UCSD-AML1 (cell line): Measurements from ENCODE around the gene THYN1.

Experiments used
- DNase-seq: peaks from one replicate; lab custom pipeline; 2025; ENCODE audit not compliant: unreplicated experiment; lab: John Stamatoyannopoulos, UW

Gene THYN1

DNA sequence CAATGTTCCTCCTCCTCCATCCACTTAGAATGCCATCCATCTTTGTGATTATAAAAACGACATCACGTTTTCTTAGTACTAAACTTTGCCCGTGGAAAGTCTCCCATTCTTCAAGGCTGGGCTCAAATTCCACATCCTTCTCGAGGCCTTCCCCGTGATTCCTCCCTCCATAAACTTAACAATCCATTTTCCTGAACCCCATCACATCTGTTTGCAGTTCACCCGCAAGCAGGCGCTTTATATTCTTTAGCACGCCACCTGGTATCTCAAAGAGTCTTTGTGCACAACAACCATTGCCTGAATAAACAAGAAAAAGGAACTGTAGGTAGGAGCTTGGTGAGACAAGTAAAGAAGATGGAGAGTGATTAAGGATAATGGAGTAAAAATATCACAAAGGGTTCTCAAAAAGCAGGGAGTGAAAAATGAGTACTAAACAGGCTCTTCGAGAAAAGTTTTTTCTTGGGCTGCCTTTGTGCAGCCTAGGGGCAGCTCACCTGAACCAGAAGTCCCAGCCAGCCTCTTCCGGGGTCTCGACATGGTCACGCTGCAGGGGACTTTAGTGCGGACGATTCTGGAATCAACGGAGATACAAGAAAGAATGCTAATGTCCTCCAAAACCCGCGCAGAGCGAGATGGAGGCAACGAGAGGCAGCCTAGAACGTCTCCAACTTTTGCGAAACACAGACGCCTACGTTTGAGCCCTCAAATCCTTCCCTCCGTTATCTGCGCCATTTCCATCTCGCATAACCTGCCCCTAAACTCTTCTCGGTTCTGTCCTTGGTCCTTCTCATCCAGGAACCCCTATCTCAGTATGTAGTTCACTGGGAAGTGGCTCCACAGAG is 585 bp downstream of the THYN1 start:
- peak; percentile 56 for DNase-seq

GRCh38 chr11:134250675-134251074 is 2.5 kb downstream of the THYN1 start:
- no peak for DNase-seq

DNA sequence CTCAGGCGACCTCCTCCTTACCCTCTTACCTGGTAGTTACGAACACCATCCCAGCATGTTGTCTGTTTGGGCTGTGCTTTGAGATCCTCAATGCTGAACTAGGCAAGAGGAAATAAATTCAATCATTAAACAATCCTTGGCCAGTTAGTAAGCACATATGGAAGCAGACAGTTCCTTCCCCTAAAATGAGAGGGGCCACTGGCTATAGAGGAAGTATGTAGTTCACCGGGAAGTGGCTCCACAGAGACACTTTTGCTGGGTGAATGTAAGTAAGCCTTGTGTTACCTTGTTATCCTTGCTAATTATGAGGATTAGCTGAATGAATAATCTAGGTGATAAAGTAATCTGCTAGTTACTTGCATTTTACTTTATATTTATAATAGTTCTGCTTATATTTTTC is 2.9 kb downstream of the THYN1 start:
- no peak for DNase-seq

GRCh38 chr11:134248910-134249480 is 4.2 kb downstream of the THYN1 start:
- DNase-seq: no peak

DNA sequence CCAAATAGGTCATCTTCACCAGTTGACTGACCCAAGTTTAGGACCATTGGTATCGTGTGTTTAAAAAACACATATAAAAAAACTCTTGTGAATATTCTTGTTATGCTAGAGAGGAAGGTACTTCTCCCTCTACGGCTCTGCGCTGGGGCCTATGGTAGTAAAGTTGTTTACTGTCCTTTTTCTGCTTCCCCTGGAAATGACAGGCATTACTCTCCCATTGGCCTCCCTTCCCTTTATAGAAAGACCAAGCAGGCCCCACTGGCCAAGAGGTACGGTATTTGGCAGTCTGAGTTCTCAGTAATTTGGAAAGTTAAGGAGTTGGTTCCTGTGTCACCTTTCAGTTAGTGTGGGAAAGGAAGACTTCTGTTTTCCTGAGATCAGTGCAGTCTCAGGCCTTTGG is 6.5 kb downstream of the THYN1 start:
- DNase-seq: no peak

DNA sequence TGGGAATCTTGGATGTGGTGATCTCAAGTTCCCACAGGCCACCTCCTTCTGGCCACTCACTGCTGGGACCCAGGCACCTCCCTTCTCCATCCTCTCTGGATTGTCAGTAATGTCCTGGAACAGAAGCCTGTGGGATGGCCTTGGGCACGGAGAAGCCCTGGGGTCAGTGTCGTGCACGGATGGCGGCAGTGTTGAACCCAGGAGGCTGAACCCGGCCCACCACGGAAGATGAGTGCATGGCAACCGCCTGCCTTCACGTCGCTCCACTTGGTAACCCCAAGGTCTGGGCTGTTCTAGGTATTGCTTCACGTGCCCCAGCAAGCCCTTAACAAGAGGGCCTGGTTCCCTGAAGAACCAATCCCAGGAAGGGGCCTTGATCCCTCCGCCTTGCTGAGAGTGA is 7.1 kb downstream of the THYN1 start:
- DNase-seq: no peak

- DNase-seq: no peak
These were observed 7.7 kb downstream of the THYN1 start for GRCh38 chr11:134245434-134245833.

GRCh38 chr11:134244593-134244992 is 8.6 kb downstream of the THYN1 start:
- DNase-seq: peak; percentile 28

- no peak for DNase-seq
These were observed 9.2 kb downstream of the THYN1 start for GRCh38 chr11:134243913-134244312.

GRCh38 chr11:134242376-134242775 is 10.8 kb downstream of the THYN1 start:
- DNase-seq: no peak

- DNase-seq: no peak
These were observed 12.6 kb downstream of the THYN1 start for GRCh38 chr11:134240592-134240991.

DNA sequence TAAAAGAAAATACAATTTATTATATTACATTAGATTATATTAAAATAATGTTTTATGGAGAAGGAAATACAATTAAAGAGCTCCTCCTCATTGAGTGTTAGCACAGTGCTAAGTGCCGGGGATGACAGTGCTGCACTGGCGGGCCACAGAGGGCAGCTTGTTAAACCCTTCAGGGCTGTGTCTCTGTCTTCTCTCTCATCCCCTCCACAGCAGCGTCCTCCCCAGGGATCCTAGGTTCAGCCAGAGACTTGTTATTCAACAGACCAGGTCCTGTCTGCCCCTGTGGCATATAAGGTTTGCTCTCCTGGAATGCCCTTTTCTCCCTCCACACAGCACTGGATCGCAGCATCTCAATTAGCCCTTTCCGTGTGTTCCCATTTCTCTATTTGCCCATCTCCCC is 14.2 kb downstream of the THYN1 start:
- DNase-seq: no peak

GRCh38 chr11:134237557-134237922 is 15.6 kb downstream of the THYN1 start:
- no peak for DNase-seq

DNA sequence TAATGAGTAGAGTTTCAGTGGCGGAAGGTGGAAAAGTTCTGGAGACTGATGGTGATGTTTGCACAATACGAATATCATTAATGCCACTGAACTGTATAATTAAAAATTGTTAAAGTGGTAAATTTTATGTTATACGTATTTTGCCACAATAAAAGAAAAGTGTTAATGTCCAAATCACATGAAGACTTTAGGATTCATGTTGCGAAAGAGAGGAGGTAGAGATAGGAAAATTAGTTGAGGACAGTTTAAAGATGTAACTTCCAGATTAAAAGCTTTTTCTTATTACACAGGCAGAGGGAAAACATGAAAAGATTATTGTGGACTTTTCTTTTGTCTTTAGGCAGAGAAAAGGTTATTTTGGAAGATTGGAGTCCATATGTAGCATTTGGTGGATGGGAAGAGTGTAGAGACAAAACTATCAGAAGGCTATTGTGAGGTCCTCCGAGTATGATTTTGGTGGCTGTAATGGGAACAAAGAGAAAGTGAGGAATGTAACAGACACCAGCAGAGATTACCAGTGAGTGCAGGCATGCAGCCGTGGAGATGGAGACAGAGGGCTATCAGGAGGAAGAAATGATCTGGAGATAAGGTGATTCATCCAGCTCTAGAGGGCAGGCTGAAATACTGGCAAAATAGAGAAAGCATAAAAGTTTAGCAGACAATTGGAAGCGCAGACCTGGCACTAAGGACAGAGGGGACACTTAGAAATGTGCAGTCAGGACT is 16.2 kb downstream of the THYN1 start:
- no peak for DNase-seq

- DNase-seq: no peak
These were observed 17.8 kb downstream of the THYN1 start for GRCh38 chr11:134235399-134235798.

- no peak for DNase-seq
These were observed 19.4 kb downstream of the THYN1 start for GRCh38 chr11:134233729-134234179.

DNA sequence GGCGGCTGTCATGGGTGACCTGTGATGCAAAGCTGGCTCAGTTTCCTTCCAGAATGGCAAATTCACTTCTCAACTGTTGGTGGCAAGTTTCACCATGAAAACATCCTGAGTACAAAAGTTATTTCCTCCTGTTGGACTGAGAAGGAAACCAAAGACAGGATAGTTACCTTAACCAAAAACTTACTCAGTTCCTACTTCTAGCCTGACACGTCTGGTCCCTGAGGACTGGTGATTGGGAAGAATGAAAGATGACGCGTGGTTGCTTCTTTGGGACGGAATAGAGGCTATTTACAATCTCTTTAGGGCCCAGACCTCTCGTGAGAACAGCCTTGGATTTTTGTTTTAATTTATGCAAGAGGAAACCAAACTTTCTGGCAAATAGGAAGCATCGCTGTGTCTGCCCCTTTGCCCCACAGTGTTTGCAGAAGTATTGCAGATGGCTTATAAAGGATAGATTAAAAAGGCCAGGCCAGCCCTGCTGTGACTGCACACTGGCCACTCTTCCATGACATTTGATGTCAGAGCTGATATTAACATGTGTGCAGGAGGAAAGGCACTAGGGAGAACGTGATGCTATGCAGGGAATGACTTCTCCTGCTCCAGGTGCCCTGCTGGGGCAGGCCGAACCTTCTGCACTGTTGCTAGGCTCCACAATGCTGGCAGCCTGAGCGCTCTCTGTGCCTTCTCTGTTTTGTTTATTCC is 21.0 kb downstream of the THYN1 start:
- no peak for DNase-seq

- DNase-seq: no peak
These were observed 22.8 kb downstream of the THYN1 start for GRCh38 chr11:134230339-134230738.

DNA sequence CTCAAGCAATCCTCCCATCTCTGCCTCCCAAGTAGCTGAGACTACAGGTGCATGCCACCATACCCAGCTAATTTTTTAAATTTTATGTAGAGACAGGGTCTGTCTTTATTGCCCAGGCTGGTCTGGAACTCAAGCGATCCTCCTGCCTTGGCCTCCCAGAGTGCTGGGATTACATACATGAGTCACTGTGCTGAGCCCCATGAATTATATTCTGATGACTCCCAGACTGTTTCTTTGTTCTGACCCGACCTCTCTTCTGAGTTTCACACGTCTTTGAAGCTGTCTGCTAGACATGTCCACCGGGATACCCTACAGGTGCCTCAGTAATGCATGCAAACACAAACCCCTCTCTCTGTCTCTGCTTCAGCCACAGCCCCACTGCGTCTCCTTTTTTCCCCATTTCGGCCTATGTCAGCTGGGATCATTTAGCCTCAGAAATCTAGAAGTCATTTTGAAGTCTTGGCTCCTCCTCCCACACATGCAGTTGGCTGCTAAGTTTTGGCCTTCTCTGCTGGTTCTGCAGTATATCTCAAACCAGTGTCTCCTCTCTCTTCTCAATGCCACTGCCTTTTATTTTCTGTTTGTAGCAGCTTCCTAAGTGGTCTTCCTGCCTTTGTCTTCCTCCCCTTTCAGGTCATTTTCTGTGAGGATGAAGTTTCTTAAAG is 23.9 kb downstream of the THYN1 start:
- DNase-seq: no peak

DNA sequence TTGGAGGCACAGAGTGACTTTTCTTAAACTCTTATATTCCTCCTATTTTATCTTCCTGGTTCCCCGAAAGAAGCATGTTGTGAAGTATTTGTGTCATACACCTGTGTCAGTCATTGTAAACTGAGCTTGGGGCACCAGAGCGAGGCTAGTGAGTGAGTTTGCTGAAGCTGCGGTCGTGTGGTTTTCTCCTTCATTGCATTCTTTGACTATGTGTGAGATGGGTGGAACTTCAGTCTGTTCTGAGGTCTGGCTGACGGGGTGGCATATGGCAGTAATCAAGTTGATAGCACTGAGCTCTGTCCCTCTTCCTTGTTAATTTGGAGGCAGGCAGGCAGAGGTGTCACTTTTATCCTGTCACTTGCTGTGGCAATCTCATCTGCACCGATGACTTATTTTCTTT is 24.5 kb downstream of the THYN1 start:
- no peak for DNase-seq

DNA sequence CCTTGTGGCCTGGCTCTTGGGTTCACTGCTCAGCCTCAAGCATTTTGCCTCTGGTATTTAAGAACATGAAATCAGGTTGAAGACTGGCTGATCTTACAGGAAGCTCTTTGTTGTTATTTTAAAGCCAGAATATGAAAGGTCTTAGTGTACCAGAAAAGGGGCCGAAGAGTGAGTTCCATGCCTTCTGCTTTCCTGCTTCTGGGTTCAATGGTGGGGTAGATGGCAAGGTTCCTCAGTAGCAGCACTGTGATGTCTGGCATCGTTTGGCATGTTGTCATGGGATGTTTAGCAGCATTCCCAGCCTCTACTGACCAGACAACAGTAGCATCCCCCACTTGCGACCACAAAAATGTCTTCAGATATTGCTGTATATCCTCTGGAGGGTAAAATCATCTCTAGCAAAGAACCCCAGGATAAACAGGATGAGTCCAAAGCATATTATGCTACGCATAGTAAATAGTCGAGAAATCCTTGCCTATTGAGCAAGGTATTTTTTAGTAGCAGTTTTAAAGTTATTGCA is 26.3 kb downstream of the THYN1 start:
- DNase-seq: no peak
